HG03066 (cell line): ENCODE results near the gene GRK5.
"Not testable (repeated sequence)": the region's sequence is repeated elsewhere in the genome, so short reads cannot be mapped to it uniquely, and the experiment has no call there.

Source experiments
- ATAC-seq: cut with Tn5 transposase; IDR thresholded peaks from one replicate; pipeline ENCODE4 v1.9.1; 2021; ENCODE audit warnings: low read depth; ENCODE audit not compliant: unreplicated experiment

The GRK5 gene

DNA sequence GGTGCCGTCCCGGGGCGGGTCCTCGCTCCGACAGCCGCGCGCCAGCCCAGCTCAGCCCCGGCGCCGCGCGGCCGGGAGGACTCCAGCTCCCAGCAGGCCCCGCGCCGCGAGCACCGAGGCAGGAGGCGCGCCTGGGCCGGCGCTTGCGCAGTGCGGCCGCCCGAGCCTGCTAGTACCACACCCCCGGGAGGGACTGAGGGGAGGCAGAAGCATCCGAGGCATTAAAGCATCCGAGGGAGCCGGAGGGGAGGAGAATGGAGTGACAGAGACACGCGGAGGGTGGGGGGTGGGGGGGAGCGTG, at the start of gene GRK5:
GRK5 (plus strand) TSS at position 206 of the 301 bp plus-strand sequence. CDS start 347 bp downstream, outside the sequence.
- ATAC-seq: peak; percentile 58

DNA sequence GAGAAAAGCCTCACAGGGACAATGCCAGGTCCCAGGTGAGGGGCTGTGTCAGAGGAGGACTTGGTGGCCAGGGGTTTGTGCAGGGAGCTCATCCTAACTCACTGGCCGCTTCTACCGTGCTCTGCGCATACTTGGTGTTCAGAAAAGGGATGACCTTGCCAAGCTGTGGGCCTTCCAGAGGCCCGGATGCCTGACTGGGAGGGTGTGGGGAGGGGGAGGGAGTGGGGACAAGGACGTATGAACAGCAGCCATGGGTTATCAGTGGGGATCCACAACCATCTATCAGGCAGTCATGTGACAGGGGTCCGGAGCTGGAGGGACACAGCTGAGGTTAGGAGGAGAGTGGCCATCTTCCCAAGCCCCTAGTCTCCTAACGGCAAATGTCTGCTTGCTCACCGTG, 48.0 kb upstream of the GRK5 start:
- no peak for ATAC-seq

DNA sequence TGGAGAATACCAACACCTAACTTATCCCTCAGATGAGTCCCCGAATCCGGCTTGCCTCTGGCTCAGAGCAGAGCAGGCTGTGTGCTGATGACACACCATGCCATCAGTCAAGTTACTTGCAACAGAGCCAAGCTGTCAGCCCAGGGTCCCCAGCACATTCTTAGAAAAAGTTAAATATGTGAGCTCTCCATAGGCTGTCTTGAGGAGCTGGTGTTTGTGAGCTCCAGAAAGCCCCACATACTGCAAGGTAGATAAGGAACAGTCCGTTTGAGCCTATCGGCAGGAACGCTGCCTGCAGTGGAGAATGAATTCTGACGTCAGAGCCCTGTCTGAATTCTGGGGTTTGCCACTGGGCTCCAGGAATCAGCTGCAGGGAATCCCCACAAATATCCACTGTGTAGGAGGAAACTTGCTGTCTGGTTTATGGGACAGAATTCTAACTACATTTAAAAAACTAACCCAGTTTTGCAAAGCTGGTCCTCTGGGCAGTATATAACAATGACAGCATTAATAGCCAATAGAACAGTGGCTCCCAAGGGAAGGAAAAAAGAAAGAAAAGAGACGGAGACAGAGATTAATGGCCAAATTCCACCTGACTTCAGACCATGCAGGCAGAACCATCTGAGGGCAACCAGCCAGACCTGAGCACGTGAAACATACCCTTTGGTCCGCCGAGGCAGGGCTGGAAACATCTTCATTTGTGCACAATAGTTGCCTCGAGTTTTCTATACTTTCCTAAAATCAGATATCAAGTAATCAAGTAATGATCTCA, 45.5 kb upstream of the GRK5 start:
- ATAC-seq: no peak

DNA sequence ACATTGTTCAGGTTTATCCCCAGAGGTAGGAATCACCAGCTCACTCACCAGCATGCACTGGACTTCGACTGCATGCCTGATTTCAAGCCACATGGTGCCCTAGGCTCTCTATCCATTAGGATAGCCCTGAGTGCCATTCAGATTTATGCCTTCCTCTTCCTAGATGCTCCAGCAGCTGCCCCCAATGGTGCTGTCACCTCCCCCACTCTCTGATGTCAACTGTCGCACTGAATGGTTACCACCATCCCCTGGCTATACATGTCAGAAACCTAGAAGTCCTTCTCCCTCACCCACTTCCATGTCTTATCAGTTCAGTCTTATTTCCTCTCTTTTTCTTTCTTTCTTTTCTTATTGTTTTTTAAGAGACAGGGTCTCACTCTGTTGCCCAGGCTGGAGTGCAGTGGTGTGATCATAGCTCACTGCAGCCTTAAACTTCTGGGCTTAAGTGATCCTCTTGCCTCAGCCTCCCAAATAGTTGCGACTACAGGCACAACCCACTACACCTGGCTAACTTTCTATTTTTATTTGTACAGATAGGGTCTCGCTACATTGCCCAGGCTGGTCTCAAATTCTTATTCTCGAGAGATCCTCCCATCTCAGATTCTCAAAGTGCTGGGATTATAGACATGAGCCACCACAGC, 44.8 kb upstream of the GRK5 start:
- no peak for ATAC-seq

DNA sequence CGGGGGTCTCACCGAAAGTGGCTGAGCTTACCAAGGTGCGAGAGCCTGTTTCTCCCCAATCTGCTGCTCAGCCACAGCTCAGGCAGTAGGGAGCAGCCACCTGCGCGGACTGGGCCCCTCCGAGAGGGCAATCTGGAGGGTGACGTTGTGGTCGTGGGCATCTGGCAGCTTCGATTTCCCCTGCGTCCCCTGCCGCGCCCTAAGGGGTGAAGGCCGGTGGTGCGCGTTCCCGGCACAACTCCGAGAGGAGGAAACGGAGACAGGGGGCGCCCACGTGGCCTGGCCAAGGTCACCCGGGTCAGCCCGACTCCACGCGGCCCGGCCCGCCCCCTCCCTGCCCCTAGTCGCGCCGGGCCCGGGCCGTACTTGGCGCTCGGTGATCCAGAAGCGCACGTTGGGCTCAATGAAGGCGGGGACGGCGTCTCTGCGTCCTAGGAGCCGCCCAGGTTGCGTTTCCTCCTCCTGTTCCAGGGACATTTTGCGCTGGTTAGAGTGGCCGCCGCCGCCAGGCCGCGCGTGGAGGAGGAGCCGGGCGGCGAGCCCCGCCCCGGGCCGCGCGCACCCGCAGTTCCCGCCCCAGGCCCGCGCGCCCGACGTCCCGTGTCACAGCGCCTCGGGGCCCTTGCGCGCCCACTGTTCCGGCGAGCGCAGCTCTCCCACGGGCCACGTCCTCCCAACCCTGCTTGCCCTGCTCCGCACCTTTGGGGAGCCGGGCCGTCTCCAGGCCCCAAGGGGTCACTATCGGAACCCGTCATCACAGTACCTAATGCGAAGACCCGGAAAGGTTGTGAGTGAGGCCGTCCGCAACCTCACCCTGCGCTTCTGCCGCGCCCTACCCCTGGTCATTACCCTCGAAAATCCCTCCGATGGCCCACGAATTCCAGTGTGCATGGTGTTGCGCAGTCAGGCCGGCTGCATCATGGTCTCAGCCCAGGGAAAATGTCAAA, 41.9 kb upstream of the GRK5 start, which contains the start of gene SFXN4:
SFXN4 (minus strand) TSS at position 544 of the 947 bp plus-strand sequence; CDS start at position 477, 67 bp downstream.
- ATAC-seq: peak; percentile 93

DNA sequence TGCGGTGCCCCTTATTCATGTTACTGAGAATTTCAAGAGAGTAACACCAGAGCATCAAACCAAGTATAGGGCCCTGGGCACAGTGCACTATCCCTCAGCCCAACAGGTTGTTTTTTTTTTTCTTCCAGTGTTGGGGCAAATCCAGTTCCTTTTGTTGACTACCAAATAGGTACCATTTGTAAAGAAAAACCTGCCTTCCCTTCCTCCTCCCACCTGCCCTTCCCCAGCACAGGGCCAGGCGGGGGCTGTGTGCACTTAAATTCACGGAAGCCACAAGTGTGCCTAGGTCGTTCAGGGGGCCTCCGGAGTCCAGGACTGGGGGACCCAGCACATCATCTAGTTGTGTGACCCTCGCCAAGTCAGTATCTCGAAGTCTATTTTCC, 41.3 kb upstream of the GRK5 start:
- ATAC-seq: no peak

DNA sequence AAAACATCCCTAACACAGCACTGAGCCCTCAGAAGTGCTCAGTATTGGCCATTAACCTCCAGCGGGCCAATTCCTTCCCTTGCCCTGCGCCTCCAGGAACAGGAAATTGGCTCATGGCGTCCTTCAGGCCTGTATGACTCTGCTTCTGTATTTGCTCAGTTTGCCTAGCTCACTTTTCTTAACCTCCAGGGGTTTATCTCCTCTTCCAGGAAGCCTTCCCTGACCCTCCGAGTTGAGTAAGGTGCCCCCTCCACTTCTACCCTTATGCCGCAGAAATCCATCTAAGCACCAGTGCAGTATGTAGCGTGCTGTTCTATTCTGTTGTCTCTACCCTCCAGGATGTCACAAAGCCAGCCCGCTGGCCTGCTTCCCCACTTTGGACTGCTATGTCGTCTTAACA, 40.8 kb upstream of the GRK5 start:
- ATAC-seq: no peak

DNA sequence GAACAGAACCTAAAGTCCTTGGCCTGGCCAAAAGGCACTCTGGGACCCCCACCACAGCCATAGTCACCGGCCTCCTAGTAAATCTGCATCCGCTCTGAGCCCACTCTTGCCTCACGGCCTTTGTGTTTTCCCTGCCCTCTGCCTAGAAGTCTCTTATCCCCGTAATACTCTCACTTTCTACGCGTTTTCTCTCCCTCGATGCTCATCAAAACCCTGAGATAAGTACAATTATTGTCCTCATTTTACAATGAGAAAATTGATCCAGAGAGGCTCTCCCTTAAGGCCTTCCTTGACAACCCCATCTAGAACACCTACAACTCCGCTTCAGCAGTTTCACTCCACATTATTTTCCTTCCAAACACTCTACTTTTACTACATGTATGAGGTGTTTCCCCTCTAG, 40.3 kb upstream of the GRK5 start:
- ATAC-seq: no peak

DNA sequence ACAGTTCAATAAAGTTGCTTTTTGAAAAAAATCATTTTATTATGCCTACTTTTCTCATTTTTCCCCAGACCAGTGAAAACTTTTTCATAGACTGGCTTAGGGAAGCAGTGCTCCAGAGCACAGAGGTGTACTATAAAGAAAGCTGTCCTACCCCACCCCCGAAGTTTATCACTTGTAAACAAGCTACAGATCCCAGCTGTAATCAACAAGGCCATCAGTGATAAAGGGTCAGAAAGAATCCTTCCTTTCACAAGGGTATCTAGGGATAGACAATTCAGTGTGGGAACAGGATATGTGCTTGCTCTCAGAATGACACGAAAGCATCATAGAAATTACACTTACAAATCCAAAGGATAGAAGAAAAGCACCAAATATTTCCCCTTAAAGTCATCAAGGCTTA, 33.3 kb upstream of the GRK5 start:
- ATAC-seq: no peak

DNA sequence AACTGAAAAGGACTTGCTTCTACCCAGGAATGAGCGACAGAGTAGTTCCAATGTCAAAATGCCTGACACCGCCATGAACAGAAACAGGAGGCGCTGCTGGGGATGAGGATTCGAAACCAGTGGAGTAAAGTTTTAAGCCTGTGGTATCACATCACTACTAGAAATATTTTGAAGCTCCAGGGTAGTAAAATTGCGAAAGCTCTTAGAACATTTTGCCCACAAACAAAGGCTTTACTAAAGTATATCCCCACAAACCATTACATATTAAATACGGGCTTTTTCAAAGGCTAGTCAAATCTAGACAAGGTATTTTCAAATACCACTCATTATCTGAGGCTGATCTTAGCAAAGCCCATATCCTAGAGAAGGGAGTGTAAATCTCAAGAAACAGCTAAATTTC, 31.2 kb upstream of the GRK5 start:
- ATAC-seq: no peak

DNA sequence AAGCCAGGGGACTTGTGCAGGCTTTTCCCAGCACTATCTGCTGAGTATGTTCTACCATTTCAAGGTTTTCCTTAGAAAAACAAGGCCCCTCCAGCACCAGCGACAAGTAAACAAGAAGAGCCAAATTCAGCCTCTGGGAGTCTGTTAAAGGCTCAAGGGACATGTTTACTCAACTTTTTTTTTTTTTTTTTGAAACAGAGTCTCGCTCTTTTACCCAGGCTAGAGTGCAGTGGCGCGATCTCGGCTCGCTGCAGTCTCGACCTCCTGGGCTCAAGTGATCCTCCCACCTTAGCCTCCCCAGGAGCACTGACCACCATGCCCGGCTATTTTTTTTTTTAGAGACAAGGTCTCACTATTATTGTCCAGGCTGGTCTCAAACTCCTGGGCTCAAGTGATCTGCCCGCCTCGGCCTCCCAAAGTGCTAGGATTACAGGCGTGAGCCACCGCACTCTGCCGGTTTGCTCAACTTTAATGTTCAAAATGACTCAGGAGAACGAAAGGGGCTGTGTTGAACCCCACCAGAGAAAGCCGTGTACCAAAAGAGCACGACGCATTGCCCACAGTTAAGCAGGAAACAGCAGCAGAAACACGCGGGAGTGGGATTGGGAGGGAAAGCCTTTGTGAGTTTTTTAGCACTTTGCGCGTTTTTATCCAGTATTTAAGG, 29.5 kb upstream of the GRK5 start:
- peak; percentile 20 for ATAC-seq

DNA sequence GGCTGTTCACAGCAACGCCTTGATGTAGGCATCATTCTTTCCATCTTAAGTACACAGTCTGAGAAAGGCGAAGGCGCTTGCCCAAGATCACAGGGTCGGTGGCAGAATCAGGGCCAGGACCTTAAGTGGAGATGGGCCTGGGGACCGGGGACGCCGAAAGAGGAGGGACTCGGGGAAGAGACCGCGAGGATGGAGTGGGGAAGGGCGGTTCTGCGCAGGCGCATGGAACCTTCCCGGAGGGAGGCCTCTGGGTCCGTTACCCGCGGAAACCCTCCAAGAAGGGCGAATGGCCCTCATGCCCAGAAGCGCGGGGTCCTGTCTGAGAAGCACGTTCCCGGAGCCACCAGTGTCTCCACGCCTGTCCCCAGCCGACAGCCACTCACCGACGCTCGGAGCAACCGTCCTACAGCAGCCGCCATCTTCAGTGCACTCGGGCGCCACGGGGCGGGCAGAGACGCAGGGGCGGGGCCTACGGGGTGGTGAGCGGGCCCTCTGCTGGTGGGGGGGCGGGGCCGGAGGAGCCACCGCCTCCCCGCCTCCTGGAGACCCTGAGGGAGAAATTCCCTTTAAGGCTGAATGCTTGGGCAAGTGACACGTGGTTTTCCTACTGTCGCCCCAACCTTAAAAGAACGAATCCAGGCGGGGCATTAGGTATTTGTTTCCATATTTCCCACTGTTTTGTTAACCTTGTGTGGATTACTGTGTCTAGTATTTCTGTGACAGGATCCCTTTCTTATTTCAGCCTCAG, 28.8 kb upstream of the GRK5 start, which contains the start of gene PRDX3:
PRDX3 (minus strand) TSS at position 441 of the 748 bp plus-strand sequence; CDS start at position 419, 22 bp downstream.
- ATAC-seq: peak; percentile 91

DNA sequence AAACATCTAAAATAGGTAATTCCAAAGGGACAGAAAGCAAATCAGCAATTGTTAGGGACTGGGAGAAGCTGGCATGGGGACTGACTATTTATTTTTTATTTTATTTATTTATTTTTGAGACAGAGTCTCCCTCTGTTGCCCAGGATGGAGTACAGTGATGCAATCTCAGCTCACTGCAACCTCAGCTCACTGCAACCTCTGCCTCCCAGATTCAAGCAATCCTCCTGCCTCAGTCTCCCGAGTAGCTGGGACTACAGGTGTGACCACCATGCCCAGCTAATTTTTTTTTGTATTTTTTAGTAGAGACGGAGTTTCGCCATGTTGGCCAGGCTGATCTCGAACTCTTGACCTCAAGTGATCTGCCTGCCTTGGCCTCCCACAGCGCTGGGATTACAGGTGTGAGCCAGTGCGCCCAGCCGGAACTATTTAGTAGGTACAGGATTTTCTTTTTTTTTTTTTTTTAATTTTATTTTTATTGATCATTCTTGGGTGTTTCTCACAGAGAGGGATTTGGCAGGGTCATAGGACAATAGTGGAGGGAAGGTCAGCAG, 26.4 kb upstream of the GRK5 start:
- not testable (repeated sequence) for ATAC-seq

DNA sequence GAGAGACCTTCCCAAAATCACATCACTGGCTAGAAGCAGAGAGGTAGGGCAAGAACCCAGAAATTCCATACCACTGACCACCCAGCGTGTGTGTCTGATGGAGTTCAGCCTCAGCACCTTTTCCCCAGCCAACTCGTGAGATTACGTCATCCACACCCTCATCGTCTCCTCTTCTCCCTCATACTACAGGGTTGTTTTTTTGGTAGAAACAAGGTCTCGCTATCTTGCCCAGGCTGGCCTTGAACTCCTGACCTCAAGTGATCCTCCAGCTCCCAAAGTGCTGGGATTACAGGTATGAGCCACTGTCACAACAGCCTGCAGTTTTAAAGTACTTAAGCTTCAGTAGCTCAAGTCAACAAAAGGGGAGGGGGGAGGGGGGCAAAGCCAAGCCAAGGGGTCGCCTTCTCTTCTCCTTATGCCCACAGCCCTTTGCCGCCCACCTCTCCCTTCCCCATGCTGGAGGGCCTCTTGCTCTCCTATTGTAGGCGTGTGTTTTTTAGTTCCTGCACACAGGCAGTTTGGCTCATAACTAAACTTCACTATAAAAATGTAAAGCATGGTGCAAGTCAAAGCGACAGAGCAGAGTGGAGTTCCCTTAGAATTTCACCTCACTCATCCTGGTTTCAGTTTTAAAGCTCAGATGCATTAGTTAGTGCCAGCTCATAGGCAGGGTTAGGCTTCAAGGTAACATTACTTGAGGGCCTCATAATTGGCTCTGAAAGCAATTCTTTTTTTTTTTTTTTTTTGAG, 23.5 kb upstream of the GRK5 start:
- no peak for ATAC-seq

DNA sequence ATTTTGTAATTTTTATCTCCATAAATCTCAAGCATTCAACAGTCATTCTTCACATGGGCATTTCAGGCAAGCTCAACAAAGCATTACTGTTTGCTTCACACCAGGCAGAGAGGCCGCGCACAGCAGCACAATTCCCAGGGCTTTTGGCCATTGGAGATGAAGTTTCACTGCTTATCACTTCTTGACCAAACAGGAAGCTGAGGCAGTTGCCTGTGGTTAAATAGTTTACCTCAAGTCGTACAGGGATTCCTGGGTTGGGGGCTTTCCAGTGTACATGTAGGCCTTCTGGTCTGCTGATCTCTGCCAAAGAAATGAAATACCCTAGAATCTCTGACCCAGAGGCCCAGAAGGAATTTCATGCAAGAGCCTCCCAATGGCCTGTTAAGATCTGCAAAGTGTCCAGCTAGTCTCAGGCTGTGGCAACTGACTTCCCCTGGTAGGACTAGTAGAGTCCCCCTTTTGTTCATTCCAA, 17.5 kb upstream of the GRK5 start:
- no peak for ATAC-seq

DNA sequence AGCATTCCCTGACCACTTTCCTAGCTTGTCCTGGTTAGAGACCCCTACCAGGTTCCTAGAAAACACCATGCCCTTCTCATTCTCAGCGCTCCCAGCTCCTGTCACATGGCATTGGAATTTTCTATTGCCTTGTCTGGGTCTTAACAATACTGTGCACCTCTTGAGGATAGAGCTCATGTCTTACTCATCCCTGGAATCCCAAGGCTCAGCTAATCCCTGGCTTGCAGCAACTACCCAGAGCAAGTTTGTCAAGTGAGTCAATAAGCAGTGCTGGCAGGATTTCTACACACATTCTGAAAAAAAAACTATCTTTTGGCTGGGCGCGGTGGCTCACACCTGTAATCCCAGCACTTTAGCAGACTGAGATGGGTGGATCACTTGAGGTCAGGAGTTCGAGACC, 17.0 kb upstream of the GRK5 start:
- no peak for ATAC-seq

DNA sequence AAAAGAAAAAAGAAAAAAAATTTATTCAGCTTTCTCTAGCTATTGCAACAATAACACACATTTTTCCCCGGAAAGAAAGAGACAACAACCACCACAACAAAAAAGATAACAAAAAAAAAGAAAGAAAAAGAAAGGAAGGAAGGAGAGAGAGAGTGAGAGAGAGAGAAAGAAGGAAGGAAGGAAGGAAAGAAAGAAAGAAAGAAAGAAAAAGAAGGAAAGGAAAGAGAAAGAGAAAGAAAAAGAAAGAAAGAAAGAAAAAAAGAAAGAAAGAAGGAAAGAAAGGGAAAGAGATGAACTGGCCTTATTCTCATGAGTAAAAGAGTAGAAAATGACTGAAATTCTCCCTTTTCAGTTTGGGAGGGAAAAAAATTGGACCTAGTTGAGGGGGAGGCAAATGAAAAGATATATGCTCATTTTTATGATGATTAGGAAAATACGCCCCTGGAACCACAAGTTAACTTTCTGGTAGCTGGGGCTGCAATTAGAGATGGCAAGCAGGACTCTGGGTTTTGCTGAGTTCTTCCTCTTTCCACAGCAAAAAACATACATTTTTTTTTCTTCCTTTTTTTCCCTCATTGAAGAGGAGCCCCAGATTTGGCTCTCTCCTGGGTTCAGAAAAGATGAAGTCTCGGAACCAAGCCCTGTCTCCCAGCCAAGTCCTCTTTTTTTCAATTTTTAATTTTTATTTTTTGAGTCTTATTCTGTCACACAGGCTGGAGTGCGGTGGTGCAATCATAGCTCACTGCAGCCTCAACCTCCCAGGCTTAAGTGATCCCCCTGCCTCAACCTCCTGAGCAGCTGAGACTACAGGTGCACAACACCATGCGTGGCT, 16.2 kb upstream of the GRK5 start:
- ATAC-seq: no peak

DNA sequence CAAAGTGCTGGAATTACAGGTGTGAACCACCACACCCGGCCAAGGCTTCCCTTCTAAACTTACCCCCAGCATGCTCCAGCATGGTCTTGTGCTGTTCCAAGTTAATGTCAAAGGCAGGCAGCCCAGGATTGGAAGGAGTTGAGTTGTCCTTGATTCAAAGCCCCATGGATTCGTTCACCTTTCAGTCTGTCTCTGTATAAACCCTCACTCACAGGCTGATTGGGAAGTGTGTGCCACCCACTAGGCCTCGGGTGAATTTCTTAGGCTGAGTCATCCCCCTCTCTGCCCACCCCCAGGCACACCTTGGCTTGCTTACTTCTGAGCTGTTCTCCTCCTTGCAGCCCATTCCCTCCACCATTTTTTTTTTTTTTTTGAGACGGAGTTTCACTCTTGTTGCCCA, 15.5 kb upstream of the GRK5 start:
- ATAC-seq: no peak
